Esophagus squamous epithelium (tissue), 5 donors: ENCODE data around the gene PRKG1. TPM values are rescaled to one million over a fixed set of nuclear protein-coding genes. Genes with fewer than 3 reads are reported as not detected.
A peak's percentile ranks its signal among the peaks of the same experiment; 100 is the strongest.

Experiments used
- DNase-seq: peaks from one replicate; lab custom pipeline; 2025; lab: John Stamatoyannopoulos, UW
- H3K27ac ChIP-seq, 4 donors: fragments of 200-600 bp; sonication (generic); one replicate each; pipeline ENCODE4 v1.5.1; 2016 to 2019; ENCODE audit warnings: mild to moderate bottlenecking in 1 of 4
- H3K27me3 ChIP-seq, 4 donors: fragments of 200-600 bp; sonication (generic); 1 replicate in 3 of 4; 2 replicates in 1 of 4; pipeline versions ENCODE4 v1.5.1 to v1.6.0; 2017 to 2021; ENCODE audit warnings: antibody characterized with exemption in 1 of 4
- H3K36me3 ChIP-seq, 3 donors: fragments of 200-600 bp; sonication (generic); one replicate each; pipeline ENCODE4 v1.5.1; 2016 to 2019
- H3K4me1 ChIP-seq, 3 donors: fragments of 200-600 bp; sonication (generic); one replicate each; pipeline ENCODE4 v1.5.1; 2017 to 2019
- H3K4me3 ChIP-seq, 4 donors: fragments of 200-600 bp; sonication (generic); 1 replicate in 3 of 4; 2 replicates in 1 of 4; pipeline ENCODE4 v1.5.1; 2016 to 2019; ENCODE audit warnings: mild to moderate bottlenecking in 2 of 4, moderate library complexity in 1 of 4
- H3K9me3 ChIP-seq, 3 donors: fragments of 200-600 bp; sonication (generic); one replicate each; pipeline ENCODE4 v1.5.1; 2016 to 2019
- POLR2A ChIP-seq, 4 donors: fragments of 450-650 bp; IDR thresholded peaks; one replicate each; pipeline ENCODE4 v1.6.1; 2017; ENCODE audit warnings: antibody characterized with exemption in 4 of 4, mild to moderate bottlenecking in 4 of 4, moderate library complexity in 3 of 4
- WGBS, 2 donors: methylation state at CpG; one replicate each; pipeline ENCODE4 v1.1.5; 2018; 5-methylcytosine and 5-hydroxymethylcytosine counted together
- intact Hi-C: fragments of 100-400 bp; cut with DNase I; formaldehyde crosslinking; loops from one replicate; pipeline ENCODE4 v1.15.0; 2022
- total RNA-seq, 4 donors: library from RNA; depleted of rRNA; stranded (reverse); fragments of >200 nt; gene quantifications; one replicate each; pipeline ENCODE4 v1.1.0, GENCODE V29; 2016
- TF ChIP-seq, protein P1 (sequence below), 6 experiments: fragments of 450-650 bp in 4 of 6; fragments of 200-600 bp in 2 of 6; sonication (generic) in 2 of 6; IDR thresholded peaks; one replicate each; pipeline ENCODE4 v1.5.1; 2016 to 2019; ENCODE audit warnings: antibody characterized with exemption in 6 of 6, mild to moderate bottlenecking in 4 of 6, moderate library complexity in 4 of 6
- donor health status: DM: yes; HTN: yes; CAD: no.

Gene PRKG1
- total RNA-seq, 4 donors from 2014 or later: 2.0 to 10.9 (median 3.8) TPM

DNA sequence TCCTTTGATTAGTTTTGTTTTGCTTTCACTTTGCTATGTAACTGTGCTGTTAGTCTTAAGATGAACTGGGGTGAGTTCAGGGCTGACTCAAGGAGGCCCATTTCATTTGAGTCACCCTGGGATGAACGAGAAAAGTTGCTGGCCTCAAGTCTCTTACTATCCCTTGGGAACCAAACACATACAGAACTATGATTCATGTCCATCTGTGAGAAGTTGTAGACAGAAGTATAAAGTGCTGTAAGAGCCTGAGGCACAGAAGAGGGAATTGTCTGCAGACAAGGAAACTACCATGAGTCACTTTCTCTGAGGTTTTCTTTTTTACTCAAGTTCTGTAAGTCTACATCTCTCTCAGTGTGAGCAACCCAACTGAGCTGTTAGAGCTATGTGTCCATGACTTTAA is 805.0 kb downstream of the PRKG1 start:
- H3K4me1 ChIP-seq: peaks cover 0 to 15% (median 6%) of the 10 kb centered on the region in 3 donors
- H3K4me3 ChIP-seq: peak overlapping the region in 1 of 4 donors; percentile 4
- TF ChIP-seq, protein P1, sequence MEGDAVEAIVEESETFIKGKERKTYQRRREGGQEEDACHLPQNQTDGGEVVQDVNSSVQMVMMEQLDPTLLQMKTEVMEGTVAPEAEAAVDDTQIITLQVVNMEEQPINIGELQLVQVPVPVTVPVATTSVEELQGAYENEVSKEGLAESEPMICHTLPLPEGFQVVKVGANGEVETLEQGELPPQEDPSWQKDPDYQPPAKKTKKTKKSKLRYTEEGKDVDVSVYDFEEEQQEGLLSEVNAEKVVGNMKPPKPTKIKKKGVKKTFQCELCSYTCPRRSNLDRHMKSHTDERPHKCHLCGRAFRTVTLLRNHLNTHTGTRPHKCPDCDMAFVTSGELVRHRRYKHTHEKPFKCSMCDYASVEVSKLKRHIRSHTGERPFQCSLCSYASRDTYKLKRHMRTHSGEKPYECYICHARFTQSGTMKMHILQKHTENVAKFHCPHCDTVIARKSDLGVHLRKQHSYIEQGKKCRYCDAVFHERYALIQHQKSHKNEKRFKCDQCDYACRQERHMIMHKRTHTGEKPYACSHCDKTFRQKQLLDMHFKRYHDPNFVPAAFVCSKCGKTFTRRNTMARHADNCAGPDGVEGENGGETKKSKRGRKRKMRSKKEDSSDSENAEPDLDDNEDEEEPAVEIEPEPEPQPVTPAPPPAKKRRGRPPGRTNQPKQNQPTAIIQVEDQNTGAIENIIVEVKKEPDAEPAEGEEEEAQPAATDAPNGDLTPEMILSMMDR (IDR thresholded peaks at IDR 0.05): no peak
- TF ChIP-seq POLR2A (IDR thresholded peaks at IDR 0.05): no peak
- no peak for DNase-seq
- no peaks in the 10 kb centered on the region for H3K36me3 ChIP-seq
- H3K27me3 ChIP-seq: no peaks in the 10 kb centered on the region
- H3K9me3 ChIP-seq: no peaks in the 10 kb centered on the region
- intact Hi-C loops: no loop called here
- 0 to 12% methylated on average over 1 of the region's 1 CpG for WGBS, 2 donors
- H3K27ac ChIP-seq: peak overlapping the region; percentile 22 to 67 (median 50)

DNA sequence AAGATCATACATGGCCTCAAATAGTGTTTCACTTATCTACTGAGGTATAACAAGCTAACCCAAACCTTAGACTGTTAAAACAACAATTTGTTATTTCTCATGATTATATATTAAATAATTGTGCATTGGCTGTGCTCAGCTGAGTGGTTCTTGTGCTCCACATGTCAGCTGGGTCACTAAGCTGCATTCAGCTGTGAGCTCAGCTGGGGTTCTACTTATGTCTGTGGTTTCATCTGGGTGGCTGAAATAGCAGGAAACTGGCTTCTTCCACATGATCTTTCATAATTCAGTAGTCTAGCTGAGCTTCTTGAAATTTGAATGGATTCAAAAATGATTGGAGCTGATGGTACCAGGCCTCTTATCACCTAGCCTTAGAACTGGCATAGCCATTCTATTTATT is 806.9 kb downstream of the PRKG1 start:
- H3K27me3 ChIP-seq: no peaks in the 10 kb centered on the region
- intact Hi-C loops: no loop called here
- no peaks in the 10 kb centered on the region for H3K9me3 ChIP-seq
- DNase-seq: no peak
- H3K4me3 ChIP-seq: no peak overlapping the region
- peaks cover 0 to 15% (median 6%) of the 10 kb centered on the region in 3 donors for H3K4me1 ChIP-seq
- no peaks in the 10 kb centered on the region for H3K36me3 ChIP-seq
- TF ChIP-seq, protein P1 (IDR thresholded peaks at IDR 0.05): no peak
- no peak for TF ChIP-seq POLR2A (IDR thresholded peaks at IDR 0.05)
- H3K27ac ChIP-seq: no peak overlapping the region

DNA sequence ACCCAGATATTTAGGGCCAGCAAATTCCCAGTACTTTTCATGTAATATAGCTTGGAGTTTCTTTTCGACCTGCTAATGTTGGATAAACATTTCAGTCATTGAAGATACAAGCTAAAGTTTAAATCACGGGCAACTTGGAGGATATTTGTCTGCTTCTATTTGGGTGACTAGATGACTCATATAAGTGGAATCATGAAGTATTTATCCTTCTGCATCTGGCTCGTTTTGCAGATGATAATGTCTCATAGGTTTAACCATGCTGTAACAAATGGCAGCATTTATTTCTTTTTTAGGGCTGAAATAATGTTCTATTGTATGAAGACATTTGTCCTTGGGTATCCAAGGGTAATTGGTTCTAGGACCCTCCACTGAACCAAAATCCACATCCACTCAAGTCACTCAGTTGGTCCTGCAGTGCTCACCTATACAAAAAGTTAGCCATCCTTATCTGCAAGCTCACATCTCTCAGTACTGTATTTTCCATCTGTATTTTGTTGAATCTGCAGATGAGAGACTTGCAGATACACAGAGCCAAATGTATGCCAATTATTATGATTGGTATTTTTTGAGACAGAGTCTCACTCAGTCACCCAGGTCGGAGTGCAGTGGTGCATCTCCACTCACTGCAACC is 812.3 kb downstream of the PRKG1 start:
- no peak overlapping the region for H3K27ac ChIP-seq
- no peak overlapping the region for H3K4me3 ChIP-seq
- no peaks in the 10 kb centered on the region for H3K36me3 ChIP-seq
- no peaks in the 10 kb centered on the region for H3K9me3 ChIP-seq
- intact Hi-C loops: no loop called here
- H3K4me1 ChIP-seq: no peaks in the 10 kb centered on the region
- DNase-seq: no peak
- WGBS, 2 donors: 27 to 39% methylated on average over 4 of the region's 4 CpGs
- TF ChIP-seq POLR2A (IDR thresholded peaks at IDR 0.05): no peak
- TF ChIP-seq, protein P1 (IDR thresholded peaks at IDR 0.05): no peak
- H3K27me3 ChIP-seq: no peaks in the 10 kb centered on the region

DNA sequence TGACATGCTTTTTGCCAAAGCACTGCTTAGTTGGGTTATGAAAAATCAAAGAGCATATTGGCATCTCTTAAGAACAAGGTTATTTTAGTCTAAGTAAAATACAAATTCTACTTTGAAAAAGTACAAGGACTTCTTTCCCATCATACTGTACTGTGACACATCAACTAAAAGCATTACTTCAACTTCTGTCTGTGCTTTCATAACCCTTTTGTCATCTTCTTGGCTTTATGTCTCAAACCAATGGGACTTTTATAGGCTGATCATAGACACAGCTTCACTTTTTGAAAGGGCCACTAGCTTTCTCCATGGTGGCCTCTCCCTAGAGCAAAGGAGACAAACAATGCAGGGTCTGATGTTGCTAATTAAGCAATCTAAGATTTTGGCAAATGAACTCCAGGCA is 814.0 kb downstream of the PRKG1 start:
- no peak for DNase-seq
- Histone ChIP-seq H3K36me3 (no peaks in the 10 kb centered on the region), H3K9me3 (no peaks in the 10 kb centered on the region), H3K4me3 (no peak overlapping the region), H3K27ac (no peak overlapping the region), H3K4me1 (no peaks in the 10 kb centered on the region), H3K27me3 (no peaks in the 10 kb centered on the region)
- intact Hi-C loops: no loop called here
- TF ChIP-seq POLR2A (IDR thresholded peaks at IDR 0.05): no peak
- TF ChIP-seq, protein P1 (IDR thresholded peaks at IDR 0.05): no peak

DNA sequence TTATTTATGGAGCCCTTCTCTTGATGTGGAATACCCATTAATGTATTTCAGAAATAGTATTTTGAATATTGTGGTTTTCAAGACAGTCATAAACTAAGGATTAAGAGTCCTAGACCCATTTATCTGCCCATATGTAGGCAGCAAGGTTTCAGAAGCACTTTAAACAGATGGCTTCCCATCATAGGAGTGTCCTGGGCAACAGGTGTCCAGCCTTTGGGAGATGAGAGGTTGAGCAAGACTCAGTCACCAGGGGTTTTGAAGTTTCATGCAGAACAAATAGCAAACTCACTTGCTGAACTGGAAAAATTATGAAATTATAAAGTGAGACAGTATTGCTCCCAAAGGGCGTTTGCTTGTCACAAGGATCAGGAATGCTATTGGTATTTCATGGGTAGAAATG is 818.0 kb downstream of the PRKG1 start:
- Histone ChIP-seq H3K9me3 (no peaks in the 10 kb centered on the region), H3K4me1 (peaks cover 0 to 25% (median 8%) of the 10 kb centered on the region in 3 donors), H3K4me3 (no peak overlapping the region), H3K27me3 (no peaks in the 10 kb centered on the region), H3K27ac (no peak overlapping the region), H3K36me3 (no peaks in the 10 kb centered on the region)
- DNase-seq: no peak
- TF ChIP-seq, protein P1 (IDR thresholded peaks at IDR 0.05): no peak
- TF ChIP-seq POLR2A (IDR thresholded peaks at IDR 0.05): no peak
- WGBS, 2 donors: 60 to 82% methylated on average over 1 of the region's 1 CpG
- intact Hi-C loops: no loop called here
